Esophagus (tissue), 2 donors: Measurements from ENCODE around the gene ADARB1. TPM values are rescaled to one million over a fixed set of nuclear protein-coding genes. Genes with fewer than 3 reads are reported as not detected.
"Not testable (repeated sequence)": the region's sequence is repeated elsewhere in the genome, so short reads cannot be mapped to it uniquely, and the experiment has no call there.

Source experiments
- H3K27ac ChIP-seq, 2 donors: one replicate each; pipeline ENCODE4 v1.5.1; 2013; ENCODE audit warnings: low read depth in 2 of 2, mild to moderate bottlenecking in 2 of 2, inconsistent platforms in 1 of 2, low read length in 1 of 2, moderate library complexity in 1 of 2
- H3K27me3 ChIP-seq, 2 donors: one replicate each; pipeline ENCODE4 v1.6.1; 2013; ENCODE audit warnings: low read length in 2 of 2, control low read depth in 1 of 2, mild to moderate bottlenecking in 1 of 2; ENCODE audit not compliant: insufficient read depth in 2 of 2, control insufficient read depth in 1 of 2
- H3K36me3 ChIP-seq, 2 donors: one replicate each; pipeline ENCODE4 v1.6.1; 2013; ENCODE audit warnings: low read length in 1 of 2; ENCODE audit not compliant: control insufficient read depth in 2 of 2, insufficient read depth in 2 of 2
- H3K4me1 ChIP-seq, 2 donors: one replicate each; pipeline ENCODE4 v1.6.1; 2013; ENCODE audit warnings: low read length in 1 of 2; ENCODE audit not compliant: control insufficient read depth in 2 of 2, insufficient read depth in 2 of 2
- H3K4me3 ChIP-seq, 2 donors: one replicate each; pipeline ENCODE4 v1.5.1; 2013; ENCODE audit warnings: low read length in 2 of 2, mild to moderate bottlenecking in 2 of 2, low read depth in 1 of 2, moderate library complexity in 1 of 2
- H3K9me3 ChIP-seq, 2 donors: one replicate each; pipeline ENCODE4 v1.6.1; 2013; ENCODE audit warnings: mild to moderate bottlenecking in 2 of 2, low read depth in 1 of 2, low read length in 1 of 2, moderate library complexity in 1 of 2; ENCODE audit not compliant: control insufficient read depth in 2 of 2, insufficient read depth in 1 of 2
- WGBS, 2 donors: extraction: QIAGEN DNeasy Blood & Tissue Kit; methylation state at CpG; one replicate each; pipeline ENCODE4 v1.1.7; 2013; 5-methylcytosine and 5-hydroxymethylcytosine counted together
- polyA plus RNA-seq, 2 donors: library from polyadenylated mRNA; stranded (reverse); fragments of 200-250 nt; gene quantifications; one replicate each; pipeline ENCODE4 v1.2.3, GENCODE V29; 2013
- donor health status: healthy with polysubstance abuse.
- donor health status: Bipolar disorder and iron deficiency.

Gene ADARB1
- polyA plus RNA-seq, 2 donors: 4.7 to 7.9 TPM

- Histone ChIP-seq H3K4me1 (peaks cover 0 to 4% of the 10 kb centered on the region in 2 donors), H3K27ac (no peak overlapping the region), H3K27me3 (no peaks in the 10 kb centered on the region), H3K9me3 (no peaks in the 10 kb centered on the region), H3K4me3 (no peak overlapping the region), H3K36me3 (no peaks in the 10 kb centered on the region)
- 59 to 64% methylated on average over 9 of the region's 9 CpGs for WGBS, 2 donors
These were observed 54.3 kb downstream of the ADARB1 start for GRCh38 chr21:45128613-45129188.

DNA sequence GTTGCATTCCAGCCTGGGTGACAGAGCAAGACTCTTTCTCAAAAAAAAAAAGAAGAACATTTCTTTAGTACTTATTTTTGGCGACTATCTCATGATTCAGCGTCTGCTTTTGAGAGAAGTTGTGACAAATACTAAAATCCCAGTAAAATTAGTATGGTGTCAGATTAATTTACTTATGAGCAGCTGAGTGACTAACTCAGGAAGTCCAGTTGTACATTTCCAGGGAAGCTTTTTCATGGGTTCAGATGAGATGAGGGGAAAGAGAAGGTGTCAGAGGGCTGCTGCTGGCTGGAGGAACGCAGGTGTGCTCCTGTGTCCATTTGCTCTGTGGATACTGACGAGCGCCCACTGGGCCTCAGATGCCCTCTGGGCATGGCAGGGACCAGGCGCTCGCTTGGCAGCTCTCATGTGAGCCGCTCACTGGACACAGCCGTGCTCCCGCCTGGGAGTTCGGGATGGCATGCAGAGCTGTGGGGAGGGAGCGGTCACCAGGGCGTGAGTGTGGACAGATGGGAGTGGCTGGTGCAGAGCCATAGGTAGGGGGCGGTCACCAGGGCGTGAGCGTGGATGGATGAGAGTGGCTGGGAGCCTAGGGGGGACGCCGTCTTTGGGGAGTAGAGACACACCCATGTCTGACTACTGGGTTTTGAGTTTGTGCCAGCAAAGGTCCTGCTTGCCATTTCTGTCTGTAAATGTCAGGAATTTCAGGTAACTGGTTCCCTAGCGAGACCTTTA lies 55.0 kb downstream of the ADARB1 start:
- Histone ChIP-seq H3K4me3 (no peak overlapping the region), H3K27me3 (no peaks in the 10 kb centered on the region), H3K4me1 (peaks cover 0 to 4% of the 10 kb centered on the region in 2 donors), H3K36me3 (no peaks in the 10 kb centered on the region), H3K9me3 (no peaks in the 10 kb centered on the region), H3K27ac (peak overlapping the region; percentile 1 to 10)
- 61 to 69% methylated on average over 19 of the region's 19 CpGs for WGBS, 2 donors

- 11 to 28% methylated on average over 10 of the region's 10 CpGs for WGBS, 2 donors
These were observed 56.0 kb downstream of the ADARB1 start for GRCh38 chr21:45130324-45130774.

GRCh38 chr21:45131537-45131999 lies 57.2 kb downstream of the ADARB1 start:
- Histone ChIP-seq H3K36me3 (no peaks in the 10 kb centered on the region), H3K27ac (no peak overlapping the region), H3K4me3 (no peak overlapping the region), H3K27me3 (no peaks in the 10 kb centered on the region), H3K4me1 (peaks cover 0 to 4% of the 10 kb centered on the region in 2 donors), H3K9me3 (no peaks in the 10 kb centered on the region)
- WGBS, 2 donors: 87 to 92% methylated on average over 17 of the region's 17 CpGs

More at GRCh38 chr21:45130324-45130774, 56.0 kb downstream of the ADARB1 start:
- H3K4me3 ChIP-seq: peak overlapping the region in 1 of 2 donors; percentile 8
- H3K4me1 ChIP-seq: peaks cover 0 to 4% of the 10 kb centered on the region in 2 donors
- peak overlapping the region; percentile 57 to 82 for H3K27ac ChIP-seq
- no peaks in the 10 kb centered on the region for H3K36me3 ChIP-seq
- H3K27me3 ChIP-seq: no peaks in the 10 kb centered on the region
- no peaks in the 10 kb centered on the region for H3K9me3 ChIP-seq

DNA sequence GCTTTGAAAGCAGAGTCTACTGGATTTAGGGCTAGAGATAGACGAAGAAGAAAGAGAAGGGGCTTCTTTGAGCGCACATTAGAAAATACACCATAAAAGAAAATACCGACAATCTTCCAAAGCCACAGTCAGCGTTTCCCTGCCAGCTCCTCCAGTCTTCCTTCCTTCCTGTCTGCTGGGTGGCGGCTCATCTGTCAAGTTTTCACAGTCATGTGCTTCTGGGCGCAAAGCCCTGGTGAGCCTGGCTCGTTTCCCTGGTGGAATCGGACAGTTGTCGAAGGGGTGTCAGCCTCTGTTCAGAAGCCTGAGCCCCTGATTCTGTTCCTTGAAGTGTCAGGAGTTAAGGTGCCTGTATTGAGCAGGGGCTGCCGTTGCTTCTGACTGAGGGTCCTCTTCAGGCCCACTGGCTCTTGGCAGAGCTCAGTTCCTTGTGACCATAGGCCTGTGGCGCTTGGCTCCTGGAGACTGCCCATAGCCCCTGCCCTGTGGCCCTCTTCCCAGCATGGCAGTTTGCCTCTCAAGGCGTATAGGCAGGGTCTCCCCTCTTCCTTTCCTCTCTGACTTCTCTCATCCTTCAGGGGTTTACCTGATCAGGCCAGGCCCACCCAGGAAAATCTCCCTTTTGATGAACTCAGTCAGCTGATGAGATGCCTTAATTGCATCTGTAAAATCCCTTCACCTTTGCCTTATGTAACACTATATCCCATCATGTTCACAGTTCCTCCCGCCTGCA lies 58.6 kb downstream of the ADARB1 start:
- Histone ChIP-seq H3K36me3 (no peaks in the 10 kb centered on the region), H3K27me3 (no peaks in the 10 kb centered on the region), H3K9me3 (no peaks in the 10 kb centered on the region), H3K4me1 (peaks cover 0 to 4% of the 10 kb centered on the region in 2 donors), H3K27ac (no peak overlapping the region), H3K4me3 (no peak overlapping the region)
- 62 to 73% methylated on average over 13 of the region's 13 CpGs for WGBS, 2 donors

DNA sequence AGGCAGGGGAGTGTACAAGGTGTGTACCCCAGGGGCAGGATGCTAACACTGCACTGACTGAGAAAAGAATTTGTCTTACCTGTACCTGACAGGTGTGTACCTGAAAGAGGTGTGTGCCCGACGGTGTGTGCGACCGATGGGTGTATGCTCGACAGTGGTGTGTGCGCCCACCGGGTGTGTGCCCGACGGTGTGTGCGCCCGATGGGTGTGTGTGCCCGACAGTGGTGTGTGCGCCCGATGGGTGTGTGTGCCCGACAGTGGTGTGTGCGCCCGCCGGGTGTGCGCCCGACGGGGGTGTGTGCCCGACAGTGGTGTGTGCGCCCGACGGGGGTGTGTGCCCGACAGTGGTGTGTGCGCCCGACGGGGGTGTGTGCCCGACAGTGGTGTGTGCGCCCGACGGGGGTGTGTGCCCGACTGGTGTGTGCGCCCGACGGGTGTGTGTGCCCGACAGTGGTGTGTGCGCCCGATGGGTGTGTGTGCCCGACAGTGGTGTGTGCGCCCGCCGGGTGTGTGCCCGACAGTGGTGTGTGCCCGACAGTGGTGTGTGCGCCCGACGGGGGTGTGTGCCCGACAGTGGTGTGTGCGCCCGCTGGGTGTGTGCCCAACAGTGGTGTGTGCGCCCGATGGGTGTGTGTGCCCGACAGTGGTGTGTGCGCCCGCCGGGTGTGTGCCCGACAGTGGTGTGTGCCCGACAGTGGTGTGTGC lies 59.3 kb downstream of the ADARB1 start:
- not testable (repeated sequence) for H3K9me3 ChIP-seq, H3K27ac ChIP-seq, H3K4me3 ChIP-seq, H3K27me3 ChIP-seq, H3K4me1 ChIP-seq, H3K36me3 ChIP-seq
- WGBS, 2 donors: 95 to 96% methylated on average over 43 to 60 of the region's 60 CpGs

GRCh38 chr21:45134279-45135076 lies 60.1 kb downstream of the ADARB1 start:
- Histone ChIP-seq H3K4me1 (peaks cover 0 to 2% of the 10 kb centered on the region in 2 donors), H3K9me3 (no peaks in the 10 kb centered on the region), H3K36me3 (no peaks in the 10 kb centered on the region), H3K4me3 (no peak overlapping the region), H3K27ac (no peak overlapping the region), H3K27me3 (no peaks in the 10 kb centered on the region)
- WGBS, 2 donors: 94 to 95% methylated on average over 29 of the region's 29 CpGs

DNA sequence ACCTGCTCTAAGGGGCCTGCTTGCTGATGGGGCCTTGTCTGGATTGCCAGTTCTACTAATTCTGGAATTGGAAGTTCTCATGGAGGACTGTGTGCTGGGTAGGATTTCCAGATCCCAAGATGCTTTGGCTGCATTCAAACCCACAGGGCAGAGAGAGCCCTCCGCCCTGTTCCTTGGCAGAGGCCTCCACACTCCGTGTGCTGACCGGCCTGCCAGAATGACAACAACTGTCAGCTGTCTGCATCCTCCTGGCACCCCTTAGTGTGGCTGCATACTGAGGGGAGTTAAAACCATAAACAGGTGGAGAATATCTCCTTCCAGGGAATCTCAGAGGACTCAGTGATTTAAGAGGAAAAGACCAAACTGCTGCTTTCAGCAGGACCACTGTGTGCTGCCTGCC lies 60.7 kb downstream of the ADARB1 start:
- Histone ChIP-seq H3K27me3 (no peaks in the 10 kb centered on the region), H3K9me3 (no peaks in the 10 kb centered on the region), H3K36me3 (no peaks in the 10 kb centered on the region), H3K27ac (no peak overlapping the region), H3K4me1 (no peaks in the 10 kb centered on the region), H3K4me3 (no peak overlapping the region)
- WGBS, 2 donors: 54 to 77% methylated on average over 3 of the region's 3 CpGs
